Subcutaneous abdominal adipose tissue (tissue), 5 donors: ENCODE data around the gene FAM50A.

ENCODE experiments used
- H3K27ac ChIP-seq: one replicate; pipeline ENCODE4 v1.7.0; 2013; ENCODE audit warnings: low read depth, mild to moderate bottlenecking, inconsistent platforms, low read length, moderate library complexity
- H3K27me3 ChIP-seq, 5 donors: one replicate each; pipeline ENCODE4 v1.7.0; 2013; ENCODE audit warnings: low read length in 5 of 5, inconsistent platforms in 1 of 5; ENCODE audit not compliant: control insufficient read depth in 5 of 5, insufficient read depth in 4 of 5
- H3K36me3 ChIP-seq, 5 donors: one replicate each; pipeline ENCODE4 v1.7.0; 2013; ENCODE audit warnings: low read length in 5 of 5; ENCODE audit not compliant: control insufficient read depth in 5 of 5, insufficient read depth in 5 of 5
- H3K4me1 ChIP-seq, 5 donors: one replicate each; pipeline ENCODE4 v1.7.0; 2013; ENCODE audit warnings: low read length in 5 of 5, mild to moderate bottlenecking in 3 of 5, moderate library complexity in 1 of 5; ENCODE audit not compliant: control insufficient read depth in 5 of 5, insufficient read depth in 5 of 5
- H3K4me3 ChIP-seq, 5 donors: one replicate each; pipeline ENCODE4 v1.7.0; 2013; ENCODE audit warnings: low read length in 5 of 5, low read depth in 1 of 5
- H3K9ac ChIP-seq, 5 donors: one replicate each; pipeline ENCODE4 v1.7.0; 2013; ENCODE audit warnings: low read length in 5 of 5, mild to moderate bottlenecking in 4 of 5, moderate library complexity in 3 of 5
- H3K9me3 ChIP-seq, 5 donors: one replicate each; pipeline ENCODE4 v1.7.0; 2013; ENCODE audit warnings: low read length in 5 of 5; ENCODE audit not compliant: control insufficient read depth in 5 of 5
- donor health status: healthy.
- donor health status: healthy.
- donor health status: healthy.
- donor health status: healthy.
- donor health status: healthy.

Gene FAM50A

DNA sequence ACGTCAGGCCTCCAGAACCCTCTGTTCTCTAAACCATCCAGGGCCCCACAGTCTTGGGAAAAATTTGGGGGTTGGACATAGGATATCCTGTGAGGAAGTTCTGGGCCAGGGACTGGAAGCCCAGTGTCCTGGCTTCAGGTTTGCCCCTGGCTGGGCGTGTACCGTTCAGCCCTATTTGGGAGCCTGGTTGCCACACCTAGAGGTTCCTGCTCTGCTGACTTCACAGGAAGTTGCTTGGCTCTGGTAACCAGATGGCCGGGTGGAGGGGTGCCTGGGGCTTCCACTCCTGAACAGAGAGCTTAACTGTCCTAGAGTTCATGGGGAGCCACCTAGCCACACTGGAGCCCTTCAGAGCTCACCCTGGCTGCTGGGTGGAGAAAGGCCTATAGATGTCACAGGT, 31.5 kb upstream of the FAM50A start:
- Histone ChIP-seq H3K27me3 (peaks cover 0 to 18% (median 5%) of the 10 kb centered on the region in 5 donors), H3K4me1 (peaks cover 3 to 25% (median 18%) of the 10 kb centered on the region in 5 donors), H3K9ac (peak overlapping the region in 2 of 5 donors; percentile 48 to 69), H3K9me3 (no peaks in the 10 kb centered on the region), H3K36me3 (peaks cover 0 to 17% (median 4%) of the 10 kb centered on the region in 5 donors), H3K4me3 (peak overlapping the region in 4 of 5 donors; percentile 32 to 74 (median 64)), H3K27ac (peak overlapping the region; percentile 60)

DNA sequence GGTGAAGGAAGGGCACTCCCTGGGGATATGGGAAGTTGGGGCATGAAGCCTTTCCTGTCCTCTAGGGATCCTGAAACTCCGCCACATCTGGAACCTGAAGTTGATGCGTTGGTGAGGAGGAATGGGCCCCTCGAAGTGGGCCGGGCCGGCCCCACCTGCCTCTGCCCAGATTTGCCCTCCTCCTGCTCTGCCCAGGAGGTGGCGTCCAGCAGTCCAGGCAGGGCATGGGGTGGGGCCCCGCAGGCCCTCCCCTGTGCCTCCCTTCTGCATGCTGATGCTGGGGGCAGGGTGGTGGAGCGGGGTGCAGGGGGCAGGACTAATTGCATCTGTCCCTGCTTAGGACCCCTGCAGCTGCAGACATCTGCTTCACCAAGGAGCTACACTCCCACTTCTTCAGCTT, 30.8 kb upstream of the FAM50A start:
- Histone ChIP-seq H3K36me3 (peaks cover 0 to 17% (median 4%) of the 10 kb centered on the region in 5 donors), H3K4me3 (no peak overlapping the region), H3K9me3 (no peaks in the 10 kb centered on the region), H3K27me3 (peaks cover 0 to 18% (median 5%) of the 10 kb centered on the region in 5 donors), H3K4me1 (peaks cover 3 to 25% (median 18%) of the 10 kb centered on the region in 5 donors), H3K9ac (no peak overlapping the region), H3K27ac (no peak overlapping the region)

- Histone ChIP-seq H3K36me3 (peaks cover 0 to 35% (median 15%) of the 10 kb centered on the region in 5 donors), H3K27ac (no peak overlapping the region), H3K27me3 (peaks cover 0 to 14% (median 5%) of the 10 kb centered on the region in 5 donors), H3K9ac (no peak overlapping the region), H3K9me3 (no peaks in the 10 kb centered on the region), H3K4me3 (no peak overlapping the region), H3K4me1 (peaks cover 0 to 13% (median 9%) of the 10 kb centered on the region in 5 donors)
These were observed 26.8 kb upstream of the FAM50A start for GRCh38 chrX:154417157-154417556.

- Histone ChIP-seq H3K27me3 (peaks cover 0 to 8% (median 2%) of the 10 kb centered on the region in 5 donors), H3K9me3 (no peaks in the 10 kb centered on the region), H3K27ac (no peak overlapping the region), H3K9ac (no peak overlapping the region), H3K36me3 (peaks cover 0 to 28% (median 11%) of the 10 kb centered on the region in 5 donors), H3K4me1 (peaks cover 0 to 5% (median 0%) of the 10 kb centered on the region in 5 donors), H3K4me3 (no peak overlapping the region)
These were observed 24.8 kb upstream of the FAM50A start for GRCh38 chrX:154419189-154419588.

- Histone ChIP-seq H3K9ac (no peak overlapping the region), H3K36me3 (peaks cover 0 to 27% (median 11%) of the 10 kb centered on the region in 5 donors), H3K27ac (no peak overlapping the region), H3K27me3 (peaks cover 0 to 8% (median 2%) of the 10 kb centered on the region in 5 donors), H3K4me1 (peaks cover 0 to 5% (median 0%) of the 10 kb centered on the region in 5 donors), H3K4me3 (no peak overlapping the region), H3K9me3 (no peaks in the 10 kb centered on the region)
These were observed 24.1 kb upstream of the FAM50A start for GRCh38 chrX:154419688-154420401.

DNA sequence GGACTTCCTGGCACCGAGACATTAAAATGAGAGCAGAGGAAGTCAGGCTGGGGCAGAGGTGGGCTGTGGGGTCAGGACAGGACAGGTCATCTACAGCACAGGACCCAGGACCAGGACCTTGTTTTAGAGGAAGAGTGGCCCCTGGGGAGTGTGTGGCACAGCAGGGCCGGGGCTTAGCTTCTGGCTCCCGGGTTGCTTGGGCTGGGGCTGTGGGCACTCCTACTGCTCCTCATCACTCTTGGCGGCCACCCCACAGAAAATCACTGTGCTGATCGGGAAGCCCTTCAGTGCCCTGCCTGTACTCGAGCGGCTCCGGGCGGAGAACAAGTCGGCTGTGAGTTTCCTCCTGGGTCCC, 23.6 kb upstream of the FAM50A start:
- Histone ChIP-seq H3K9me3 (no peaks in the 10 kb centered on the region), H3K9ac (no peak overlapping the region), H3K4me1 (peaks cover 0 to 5% (median 0%) of the 10 kb centered on the region in 5 donors), H3K4me3 (no peak overlapping the region), H3K27me3 (peaks cover 0 to 8% (median 2%) of the 10 kb centered on the region in 5 donors), H3K36me3 (peaks cover 0 to 22% (median 11%) of the 10 kb centered on the region in 5 donors), H3K27ac (no peak overlapping the region)

GRCh38 chrX:154426916-154427770, 16.8 kb upstream of the FAM50A start:
- peaks cover 0 to 7% (median 4%) of the 10 kb centered on the region in 5 donors for H3K36me3 ChIP-seq
- H3K4me1 ChIP-seq: peaks cover 6 to 38% (median 26%) of the 10 kb centered on the region in 5 donors
- H3K9ac ChIP-seq: peak overlapping the region in 1 of 5 donors; percentile 39
- peaks cover 0 to 5% (median 0%) of the 10 kb centered on the region in 5 donors for H3K27me3 ChIP-seq
- H3K27ac ChIP-seq: no peak overlapping the region
- H3K4me3 ChIP-seq: peak overlapping the region in 1 of 5 donors; percentile 20
- no peaks in the 10 kb centered on the region for H3K9me3 ChIP-seq

- peak within 1 kb of the TSS in 4 of 5 donors; percentile 25 to 74 (median 51) for H3K9ac ChIP-seq
- peaks cover 0 to 13% (median 2%) of the 10 kb centered on the region in 5 donors for H3K27me3 ChIP-seq
- no peaks in the 10 kb centered on the region for H3K9me3 ChIP-seq
- peak within 1 kb of the TSS; percentile 69 to 77 (median 74) for H3K4me3 ChIP-seq
- peaks cover 0 to 19% (median 17%) of the 10 kb centered on the region in 5 donors for H3K36me3 ChIP-seq
- peak within 1 kb of the TSS; percentile 62 for H3K27ac ChIP-seq
- H3K4me1 ChIP-seq: peaks cover 6 to 38% (median 26%) of the 10 kb centered on the region in 5 donors
These were observed 15.5 kb upstream of the FAM50A start, which contains the start of gene ATP6AP1 for GRCh38 chrX:154428176-154429171. TSS of gene ATP6AP1 (plus strand) at chrX:154428677. CDS start at chrX:154428693, 16 bp downstream.

DNA sequence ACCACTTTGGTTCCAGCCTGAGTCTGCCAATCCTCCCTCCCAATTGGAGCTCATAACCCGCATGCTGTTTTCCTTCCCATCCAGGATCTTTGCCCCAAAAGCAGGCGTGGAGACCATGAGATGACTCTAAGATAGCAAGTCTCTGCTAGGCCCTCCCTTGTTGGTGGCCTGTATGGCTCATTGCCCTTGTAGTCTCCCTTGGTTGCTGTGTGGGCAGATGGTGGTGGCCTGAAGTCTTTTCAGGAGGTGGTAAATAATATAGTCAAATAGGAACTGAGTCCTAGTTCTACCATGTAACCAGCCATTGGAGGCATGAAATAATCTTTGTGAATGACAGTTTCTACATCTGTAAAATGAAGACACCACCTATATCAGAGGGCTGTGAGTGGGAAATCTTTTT, 14.2 kb upstream of the FAM50A start:
- Histone ChIP-seq H3K27ac (peak overlapping the region; percentile 41), H3K4me3 (peak overlapping the region; percentile 10 to 77 (median 72)), H3K9ac (peak overlapping the region in 1 of 5 donors; percentile 34)

More for the DNA sequence above, 14.2 kb upstream of the FAM50A start:
- Histone ChIP-seq H3K27me3 (peaks cover 0 to 19% (median 4%) of the 10 kb centered on the region in 5 donors), H3K36me3 (peaks cover 0 to 31% (median 23%) of the 10 kb centered on the region in 5 donors), H3K4me1 (peaks cover 6 to 38% (median 26%) of the 10 kb centered on the region in 5 donors), H3K9me3 (no peaks in the 10 kb centered on the region)
